H9 (cell line): Measurements from ENCODE around the gene CTAGE1. TPM values are rescaled to one million over a fixed set of nuclear protein-coding genes. Genes with fewer than 3 reads are reported as not detected.

Experiments
- DNase-seq: peaks from one replicate; pipeline ENCODE4 v3.0.0-alpha.2; 2017
- H2AFZ ChIP-seq: one replicate; pipeline ENCODE4 v1.6.1; 2013; ENCODE audit warnings: mild to moderate bottlenecking, low read length, control low read depth, moderate library complexity
- H2AK5ac ChIP-seq: 2 replicates; pipeline ENCODE4 v1.6.1; 2013; ENCODE audit warnings: low read length, control low read depth, mixed read lengths; ENCODE audit not compliant: insufficient read length
- H2BK120ac ChIP-seq: one replicate; pipeline ENCODE4 v1.6.1; 2013; ENCODE audit warnings: low read depth, mild to moderate bottlenecking, low read length, control low read depth, inconsistent platforms; ENCODE audit not compliant: poor library complexity, severe bottlenecking
- H2BK12ac ChIP-seq: 2 replicates; pipeline ENCODE4 v1.6.1; 2013; ENCODE audit warnings: low read length, control low read depth, mixed read lengths, low read depth; ENCODE audit not compliant: insufficient read length
- H2BK15ac ChIP-seq: 2 replicates; pipeline ENCODE4 v1.6.1; 2013; ENCODE audit warnings: low read depth, low read length, control low read depth
- H2BK20ac ChIP-seq: one replicate; pipeline ENCODE4 v1.6.1; 2013; ENCODE audit warnings: low read depth, mild to moderate bottlenecking, low read length, control low read depth, inconsistent platforms; ENCODE audit not compliant: poor library complexity, severe bottlenecking
- H2BK5ac ChIP-seq: 2 replicates; pipeline ENCODE4 v1.6.1; 2013; ENCODE audit warnings: low read length, control low read depth, mixed read lengths; ENCODE audit not compliant: insufficient read length
- H3K14ac ChIP-seq: 2 replicates; pipeline ENCODE4 v1.6.1; 2013; ENCODE audit warnings: low read length, control low read depth; ENCODE audit not compliant: insufficient read depth
- H3K18ac ChIP-seq: 2 replicates; pipeline ENCODE4 v1.6.1; 2013; ENCODE audit warnings: low read depth, mild to moderate bottlenecking, mixed read lengths, low read length, control low read depth; ENCODE audit not compliant: insufficient read length
- H3K23ac ChIP-seq: 2 replicates; pipeline ENCODE4 v1.6.1; 2013; ENCODE audit warnings: low read length, control low read depth, mixed read lengths, low read depth; ENCODE audit not compliant: insufficient read length
- H3K23me2 ChIP-seq: 2 replicates; pipeline ENCODE4 v1.6.1; 2013; ENCODE audit warnings: low read depth, mild to moderate bottlenecking, mixed read lengths, low read length, control low read depth; ENCODE audit not compliant: insufficient read length, poor library complexity, severe bottlenecking
- H3K27ac ChIP-seq: 2 replicates; pipeline ENCODE4 v1.5.1; 2013; ENCODE audit warnings: low read length, control low read depth, mixed read lengths, low read depth; ENCODE audit not compliant: insufficient read length
- H3K27me3 ChIP-seq: 2 replicates; pipeline ENCODE4 v1.6.1; 2013; ENCODE audit warnings: low read length, control low read depth, inconsistent platforms; ENCODE audit not compliant: insufficient read depth
- H3K4ac ChIP-seq: 2 replicates; pipeline ENCODE4 v1.6.1; 2013; ENCODE audit warnings: low read depth, mild to moderate bottlenecking, control low read depth, inconsistent platforms, low read length, moderate library complexity
- H3K4me1 ChIP-seq: 2 replicates; pipeline ENCODE4 v1.6.1; 2013; ENCODE audit warnings: low read length, control low read depth, inconsistent platforms; ENCODE audit not compliant: insufficient read depth
- H3K4me2 ChIP-seq: 2 replicates; pipeline ENCODE4 v1.6.1; 2013; ENCODE audit warnings: low read length, control low read depth, mixed read lengths; ENCODE audit not compliant: insufficient read length, insufficient read depth
- H3K56ac ChIP-seq: 2 replicates; pipeline ENCODE4 v1.6.1; 2013; ENCODE audit warnings: low read depth, mild to moderate bottlenecking, mixed read lengths, low read length, control low read depth; ENCODE audit not compliant: insufficient read length
- H3K79me1 ChIP-seq: 2 replicates; pipeline ENCODE4 v1.6.1; 2013; ENCODE audit warnings: low read depth, mild to moderate bottlenecking, moderate library complexity, low read length, control low read depth, inconsistent platforms; ENCODE audit not compliant: insufficient read depth, poor library complexity, severe bottlenecking
- H3K79me2 ChIP-seq: 2 replicates; pipeline ENCODE4 v1.6.1; 2013; ENCODE audit warnings: low read length, control low read depth, inconsistent platforms; ENCODE audit not compliant: insufficient read depth
- H3K9ac ChIP-seq: 2 replicates; pipeline ENCODE4 v1.6.1; 2013; ENCODE audit warnings: low read length, control low read depth, mixed read lengths; ENCODE audit not compliant: insufficient read length; ENCODE audit errors: extremely low read depth
- H3K9me3 ChIP-seq: one replicate; pipeline ENCODE4 v1.6.1; 2013; ENCODE audit warnings: low read depth, low read length, inconsistent platforms; ENCODE audit not compliant: control insufficient read depth
- H3T11ph ChIP-seq: one replicate; pipeline ENCODE4 v1.6.1; 2013; ENCODE audit warnings: mild to moderate bottlenecking, low read length, control low read depth, inconsistent platforms
- H4K20me1 ChIP-seq: one replicate; pipeline ENCODE4 v1.6.1; 2013; ENCODE audit not compliant: control insufficient read depth, insufficient read length, insufficient read depth
- H4K5ac ChIP-seq: 2 replicates; pipeline ENCODE4 v1.6.1; 2013; ENCODE audit warnings: low read depth, mild to moderate bottlenecking, mixed read lengths, low read length, control low read depth; ENCODE audit not compliant: insufficient read length
- H4K8ac ChIP-seq: replicated peaks from 2 replicates; pipeline ENCODE4 v1.6.1; 2013; ENCODE audit warnings: low read length, control low read depth, mixed read lengths, low read depth; ENCODE audit not compliant: insufficient read length
- H4K91ac ChIP-seq: 2 replicates; pipeline ENCODE4 v1.6.1; 2013; ENCODE audit warnings: low read depth, mild to moderate bottlenecking, moderate library complexity, mixed read lengths, low read length, control low read depth; ENCODE audit not compliant: insufficient read length
- H3K27ac Mint-ChIP-seq, 3 experiments: 2 replicates in 2 of 3; 3 replicates in 1 of 3; pipeline ENCODE4 v1.8.0; 2020 to 2021; ENCODE audit warnings: mixed read lengths in 3 of 3, mild to moderate bottlenecking in 1 of 3, moderate library complexity in 1 of 3
- H3K27me3 Mint-ChIP-seq: 2 replicates; pipeline ENCODE4 v1.8.0; 2021; ENCODE audit warnings: low read depth, mild to moderate bottlenecking, moderate library complexity, mixed read lengths
- H3K36me3 Mint-ChIP-seq, 3 experiments: 2 replicates in 2 of 3; 3 replicates in 1 of 3; pipeline ENCODE4 v1.8.0; 2020 to 2021; ENCODE audit warnings: low read depth in 3 of 3, mixed read lengths in 3 of 3; ENCODE audit not compliant: insufficient read depth in 1 of 3
- H3K4me1 Mint-ChIP-seq, 2 experiments: 2 replicates each; pipeline ENCODE4 v1.8.0; 2020; ENCODE audit warnings: mixed read lengths in 2 of 2
- H3K4me3 Mint-ChIP-seq, 2 experiments: 2 replicates in 1 of 2; 3 replicates in 1 of 2; pipeline ENCODE4 v1.8.0; 2020 to 2021; ENCODE audit warnings: mild to moderate bottlenecking in 2 of 2, mixed read lengths in 2 of 2, moderate library complexity in 1 of 2
- H3K9me3 Mint-ChIP-seq, 2 experiments: 2 replicates in 1 of 2; 3 replicates in 1 of 2; pipeline ENCODE4 v1.8.0; 2020; ENCODE audit warnings: mild to moderate bottlenecking in 2 of 2, mixed read lengths in 2 of 2, moderate library complexity in 1 of 2
- WGBS: extraction: QIAGEN DNeasy Blood & Tissue Kit; methylation state at CpG from one replicate; pipeline ENCODE4 v1.1.7; 2013; ENCODE audit warnings: missing lambda C conversion rate, low lambda C conversion rate, mixed read lengths; ENCODE audit not compliant: insufficient read length; ENCODE audit errors: extremely low coverage; 5-methylcytosine and 5-hydroxymethylcytosine counted together
- total RNA-seq: library from RNA; stranded (reverse); gene quantifications from 2 replicates; pipeline ENCODE4 v1.2.1, GENCODE V29; 2021
- TF ChIP-seq, protein P1 (sequence below): fragments of 200-600 bp; sonication (generic); conservative IDR thresholded peaks from 3 replicates; pipeline ENCODE4 v1.8.0; 2021; ENCODE audit warnings: antibody characterized with exemption, mild to moderate bottlenecking

CTAGE1 gene
- total RNA-seq, 1 experiment from 2014 or later, result not detected

DNA sequence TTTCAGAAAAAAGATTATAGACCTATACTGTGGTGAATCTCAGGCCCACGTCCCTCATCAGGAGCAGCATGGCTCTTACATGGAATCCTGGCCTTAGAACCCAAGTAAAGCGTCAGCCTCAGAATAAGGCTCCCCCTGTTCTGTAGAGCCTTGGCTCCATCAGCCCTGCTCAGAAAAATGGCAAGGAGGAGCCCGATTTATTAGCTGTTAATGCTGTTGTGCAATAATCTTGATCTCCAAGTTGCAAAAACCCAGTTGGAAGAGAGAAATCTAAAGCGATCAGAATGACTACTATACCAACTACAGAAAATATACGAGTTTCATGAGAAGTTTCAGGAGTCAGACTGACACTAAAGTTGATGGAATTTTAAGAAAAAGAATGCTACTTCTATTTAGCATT, 35.6 kb upstream of the CTAGE1 start:
- Histone ChIP-seq H2AK5ac (no peak overlapping the region), H3K27ac (no peak overlapping the region), H3K79me2 (no peaks in the 10 kb centered on the region), H4K8ac (no peak overlapping the region), H4K20me1 (no peaks in the 10 kb centered on the region), H3K23me2 (peaks cover 3% of the 10 kb centered on the region), H3K4ac (no peak overlapping the region), H2BK20ac (no peak overlapping the region), H3T11ph (no peak overlapping the region), H2BK120ac (no peak overlapping the region), H4K5ac (no peak overlapping the region), H2AFZ (no peak overlapping the region), H3K18ac (no peak overlapping the region), H2BK12ac (no peak overlapping the region), H4K91ac (no peak overlapping the region), H3K14ac (no peak overlapping the region), H2BK15ac (no peak overlapping the region), H3K79me1 (no peaks in the 10 kb centered on the region), H3K9me3 (no peaks in the 10 kb centered on the region), H3K23ac (no peak overlapping the region), H2BK5ac (no peak overlapping the region), H3K56ac (no peak overlapping the region), H3K9ac (no peak overlapping the region), H3K27me3 (no peaks in the 10 kb centered on the region; the same call in 1 of the 2 replicates), H3K4me1 (no peaks in the 10 kb centered on the region; the same call in 1 of the 2 replicates), H3K4me2 (no peak overlapping the region)
- H3K4me3 Mint-ChIP-seq, result no peak overlapping the region
- no peak overlapping the region for H3K27ac Mint-ChIP-seq
- peaks cover 26 to 28% of the 10 kb centered on the region in 2 experiments for H3K9me3 Mint-ChIP-seq
- TF ChIP-seq, protein P1, sequence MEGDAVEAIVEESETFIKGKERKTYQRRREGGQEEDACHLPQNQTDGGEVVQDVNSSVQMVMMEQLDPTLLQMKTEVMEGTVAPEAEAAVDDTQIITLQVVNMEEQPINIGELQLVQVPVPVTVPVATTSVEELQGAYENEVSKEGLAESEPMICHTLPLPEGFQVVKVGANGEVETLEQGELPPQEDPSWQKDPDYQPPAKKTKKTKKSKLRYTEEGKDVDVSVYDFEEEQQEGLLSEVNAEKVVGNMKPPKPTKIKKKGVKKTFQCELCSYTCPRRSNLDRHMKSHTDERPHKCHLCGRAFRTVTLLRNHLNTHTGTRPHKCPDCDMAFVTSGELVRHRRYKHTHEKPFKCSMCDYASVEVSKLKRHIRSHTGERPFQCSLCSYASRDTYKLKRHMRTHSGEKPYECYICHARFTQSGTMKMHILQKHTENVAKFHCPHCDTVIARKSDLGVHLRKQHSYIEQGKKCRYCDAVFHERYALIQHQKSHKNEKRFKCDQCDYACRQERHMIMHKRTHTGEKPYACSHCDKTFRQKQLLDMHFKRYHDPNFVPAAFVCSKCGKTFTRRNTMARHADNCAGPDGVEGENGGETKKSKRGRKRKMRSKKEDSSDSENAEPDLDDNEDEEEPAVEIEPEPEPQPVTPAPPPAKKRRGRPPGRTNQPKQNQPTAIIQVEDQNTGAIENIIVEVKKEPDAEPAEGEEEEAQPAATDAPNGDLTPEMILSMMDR, result no peak
- no CpG with 5 or more reads among the region's 5 CpGs for WGBS
- peaks cover 0 to 16% (median 0%) of the 10 kb centered on the region in 3 experiments; a peak in 3 of 7 replicates for H3K36me3 Mint-ChIP-seq
- peaks cover 3% of the 10 kb centered on the region for H3K27me3 Mint-ChIP-seq
- DNase-seq, result no peak
- peaks cover 15 to 34% of the 10 kb centered on the region in 2 experiments for H3K4me1 Mint-ChIP-seq
